ENCODE measurements around the gene ZNF587B.

DNA sequence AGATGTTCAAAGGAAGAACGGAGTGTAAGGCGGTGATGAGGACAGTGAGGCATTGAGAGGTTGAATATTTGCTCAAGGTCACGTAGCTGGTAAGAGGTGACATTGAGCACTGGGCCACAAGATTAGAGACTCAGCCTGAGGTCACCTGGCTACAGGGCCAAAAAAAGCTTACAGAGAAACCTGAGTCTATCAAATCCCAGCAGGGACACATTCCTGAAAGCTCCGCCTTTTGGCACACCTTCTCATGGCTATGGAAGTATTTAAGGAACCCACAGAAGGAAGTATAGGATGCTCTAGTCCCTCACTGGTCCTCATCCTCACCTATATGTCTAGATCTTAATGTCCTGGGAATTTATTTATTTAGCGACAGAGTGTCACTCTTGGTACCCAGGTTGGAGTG is 43.2 kb upstream of the ZNF587B start:
- TF ChIP-seq CTCF (conservative IDR thresholded peaks at IDR 0.05 in 1 of 2, IDR thresholded peaks at IDR 0.05 in 1 of 2; ENCODE audit: low read depth in 1 of 2, low read length in 2 of 2) (no peak), EZH2 (IDR thresholded peaks at IDR 0.05; ENCODE audit: low read length, missing control alignments) (no peak)
